Karpas-422 (cell line): ENCODE results near the gene CTTNBP2NL. TPM values are rescaled to one million over a fixed set of nuclear protein-coding genes. Genes with fewer than 3 reads are reported as not detected.

Experiments used
- DNase-seq: peaks from one replicate; pipeline ENCODE4 v3.0.0-alpha.2; 2015
- H2AFZ ChIP-seq: fragments of 200-600 bp; sonication (generic); 2 replicates; pipeline ENCODE4 v1.6.1; 2014; ENCODE audit warnings: antibody characterized with exemption, low read length, mixed read lengths
- H3K27ac ChIP-seq: fragments of 200-600 bp; sonication (generic); 2 replicates; pipeline ENCODE4 v1.5.1; 2014; ENCODE audit warnings: mild to moderate bottlenecking, low read length, moderate library complexity
- H3K27me3 ChIP-seq: fragments of 200-600 bp; sonication (generic); 2 replicates; pipeline ENCODE4 v1.6.1; 2014; ENCODE audit warnings: low read length, mixed read lengths
- H3K36me3 ChIP-seq: fragments of 200-600 bp; sonication (generic); 2 replicates; pipeline ENCODE4 v1.6.1; 2014; ENCODE audit warnings: low read length, mixed read lengths; ENCODE audit not compliant: insufficient read depth
- H3K4me1 ChIP-seq: fragments of 200-600 bp; sonication (generic); 2 replicates; pipeline ENCODE4 v1.6.1; 2014; ENCODE audit warnings: mild to moderate bottlenecking, low read length, mixed read lengths
- H3K4me2 ChIP-seq: fragments of 200-600 bp; sonication (generic); 2 replicates; pipeline ENCODE4 v1.6.1; 2014; ENCODE audit warnings: low read length, low read depth, mild to moderate bottlenecking; ENCODE audit not compliant: poor library complexity, severe bottlenecking
- H3K4me3 ChIP-seq: fragments of 200-600 bp; sonication (generic); 2 replicates; pipeline ENCODE4 v1.5.1; 2014; ENCODE audit warnings: mild to moderate bottlenecking, antibody characterized with exemption, low read length, mixed read lengths
- H3K79me2 ChIP-seq: fragments of 200-600 bp; sonication (generic); 2 replicates; pipeline ENCODE4 v1.6.1; 2014; ENCODE audit warnings: mild to moderate bottlenecking, low read length, mixed read lengths
- H3K9ac ChIP-seq: fragments of 200-600 bp; sonication (generic); 2 replicates; pipeline ENCODE4 v1.6.0; 2014; ENCODE audit warnings: low read length
- H3K9me2 ChIP-seq: fragments of 200-600 bp; sonication (generic), shearing (Covaris generic); replicated peaks from 2 replicates; pipeline ENCODE4 v1.6.0; 2014; ENCODE audit warnings: mild to moderate bottlenecking, low read length, moderate library complexity; ENCODE audit not compliant: insufficient read depth
- H3K9me3 ChIP-seq: fragments of 300-700, 200-600 bp; sonication (generic); 2 replicates; pipeline ENCODE4 v1.6.1; 2014; ENCODE audit warnings: low read length, mixed read lengths
- H4K20me1 ChIP-seq: fragments of 200-600 bp; sonication (generic); 2 replicates; pipeline ENCODE4 v1.6.1; 2014; ENCODE audit warnings: mild to moderate bottlenecking, antibody characterized with exemption, low read length, low read depth; ENCODE audit not compliant: insufficient read depth
- total RNA-seq: library from RNA; depleted of rRNA; stranded (reverse); fragments of >200 nt; shearing (Covaris generic); gene quantifications from 2 replicates; pipeline ENCODE4 v1.2.3, GENCODE V29; 2014; ENCODE audit warnings: low replicate concordance

Gene CTTNBP2NL
- total RNA-seq, 1 experiment from 2014 or later: not detected

DNA sequence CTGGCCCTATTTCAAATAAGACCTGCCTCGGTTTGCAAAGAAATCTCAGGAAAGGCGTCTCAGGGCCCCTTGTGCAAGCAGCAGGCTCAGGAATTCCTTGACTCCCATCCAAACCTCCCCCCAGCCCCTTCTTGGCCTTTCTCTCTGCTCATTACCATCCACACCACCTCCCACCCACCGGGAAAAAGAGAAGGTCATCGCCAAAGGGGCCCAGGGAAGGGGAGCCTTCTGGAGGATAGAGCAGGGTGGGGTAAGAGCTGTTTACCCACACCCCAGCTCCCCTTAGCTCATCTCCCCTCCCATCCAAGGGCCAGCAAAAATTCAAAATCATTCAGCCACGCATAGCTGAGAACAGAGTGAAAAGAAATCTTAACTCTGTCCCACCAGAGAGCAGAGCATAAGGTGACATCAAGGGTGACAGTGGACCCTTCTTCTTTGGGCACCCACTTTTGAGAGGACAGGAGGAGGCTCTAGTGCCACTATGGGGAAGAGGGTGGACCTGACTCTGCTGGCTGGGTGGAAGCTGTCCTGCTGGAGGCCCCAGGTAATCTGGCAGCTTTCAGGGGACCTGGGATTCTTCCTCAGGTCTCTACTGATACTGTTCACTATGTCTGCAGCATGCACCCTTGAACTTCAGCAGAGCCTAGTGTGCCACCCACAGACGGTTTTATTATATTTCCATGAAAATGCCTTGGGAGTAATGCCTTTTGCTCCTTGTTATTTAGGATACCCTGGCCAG, 108.8 kb downstream of the CTTNBP2NL start:
- H3K36me3 ChIP-seq: no peaks in the 10 kb centered on the region
- no peak overlapping the region for H3K27ac ChIP-seq
- no peaks in the 10 kb centered on the region for H3K9me2 ChIP-seq
- no peak for DNase-seq
- no peaks in the 10 kb centered on the region for H3K79me2 ChIP-seq
- H3K4me1 ChIP-seq: no peaks in the 10 kb centered on the region
- H3K9me3 ChIP-seq: no peaks in the 10 kb centered on the region
- H3K4me2 ChIP-seq: no peak overlapping the region
- H3K9ac ChIP-seq: no peak overlapping the region
- no peaks in the 10 kb centered on the region for H3K27me3 ChIP-seq
- no peaks in the 10 kb centered on the region for H4K20me1 ChIP-seq
- H3K4me3 ChIP-seq: no peak overlapping the region
- no peak overlapping the region for H2AFZ ChIP-seq

DNA sequence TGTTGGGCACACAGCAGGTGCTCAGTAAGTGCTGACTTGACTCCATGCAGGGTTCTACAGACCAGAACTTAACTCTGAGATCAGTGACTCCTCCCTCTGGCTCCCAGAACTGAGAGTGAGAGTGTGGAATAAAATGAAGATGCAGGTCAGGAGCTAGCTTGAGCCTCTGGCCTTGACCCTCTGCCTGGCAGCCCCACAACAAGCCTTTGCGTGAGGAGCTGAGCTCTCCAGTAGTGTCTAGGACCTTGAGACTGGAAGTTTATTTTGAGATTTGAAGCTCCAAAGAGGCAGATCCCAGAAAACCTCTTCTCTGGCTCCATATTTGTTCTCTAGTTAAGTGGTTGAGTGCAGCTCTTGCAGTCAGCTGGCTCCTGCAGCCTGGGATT, 109.4 kb downstream of the CTTNBP2NL start:
- no peak overlapping the region for H3K4me2 ChIP-seq
- H2AFZ ChIP-seq: no peak overlapping the region
- H4K20me1 ChIP-seq: no peaks in the 10 kb centered on the region
- H3K9ac ChIP-seq: no peak overlapping the region
- H3K36me3 ChIP-seq: no peaks in the 10 kb centered on the region
- DNase-seq: no peak
- H3K9me2 ChIP-seq: no peaks in the 10 kb centered on the region
- H3K4me1 ChIP-seq: no peaks in the 10 kb centered on the region
- no peaks in the 10 kb centered on the region for H3K27me3 ChIP-seq
- no peaks in the 10 kb centered on the region for H3K79me2 ChIP-seq
- no peak overlapping the region for H3K4me3 ChIP-seq
- no peak overlapping the region for H3K27ac ChIP-seq
- no peaks in the 10 kb centered on the region for H3K9me3 ChIP-seq

DNA sequence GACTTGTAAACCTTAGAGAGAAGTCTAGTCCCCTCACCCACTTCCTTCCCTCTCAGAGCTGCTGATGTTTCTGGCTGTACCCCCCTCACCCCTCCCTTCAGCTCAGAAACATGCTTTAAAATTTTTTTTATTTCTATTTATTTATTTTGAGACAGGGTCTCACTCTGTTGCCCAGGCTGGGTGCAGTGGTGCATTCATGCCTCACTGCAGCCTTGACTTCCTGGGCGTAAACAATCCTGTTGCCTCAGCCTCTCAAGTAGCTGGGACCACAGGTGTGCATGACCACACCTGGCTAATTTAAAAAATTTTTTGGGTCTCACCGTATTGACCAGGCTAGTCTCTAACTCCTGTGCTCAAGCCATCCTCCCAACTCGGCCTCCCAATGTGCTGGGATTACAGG, 109.9 kb downstream of the CTTNBP2NL start:
- Histone ChIP-seq H3K9me3 (no peaks in the 10 kb centered on the region), H3K4me1 (no peaks in the 10 kb centered on the region), H3K36me3 (no peaks in the 10 kb centered on the region), H4K20me1 (no peaks in the 10 kb centered on the region), H3K4me2 (no peak overlapping the region), H3K4me3 (no peak overlapping the region), H2AFZ (no peak overlapping the region), H3K9ac (no peak overlapping the region), H3K27me3 (no peaks in the 10 kb centered on the region), H3K27ac (no peak overlapping the region), H3K79me2 (no peaks in the 10 kb centered on the region), H3K9me2 (no peaks in the 10 kb centered on the region)
- no peak for DNase-seq

DNA sequence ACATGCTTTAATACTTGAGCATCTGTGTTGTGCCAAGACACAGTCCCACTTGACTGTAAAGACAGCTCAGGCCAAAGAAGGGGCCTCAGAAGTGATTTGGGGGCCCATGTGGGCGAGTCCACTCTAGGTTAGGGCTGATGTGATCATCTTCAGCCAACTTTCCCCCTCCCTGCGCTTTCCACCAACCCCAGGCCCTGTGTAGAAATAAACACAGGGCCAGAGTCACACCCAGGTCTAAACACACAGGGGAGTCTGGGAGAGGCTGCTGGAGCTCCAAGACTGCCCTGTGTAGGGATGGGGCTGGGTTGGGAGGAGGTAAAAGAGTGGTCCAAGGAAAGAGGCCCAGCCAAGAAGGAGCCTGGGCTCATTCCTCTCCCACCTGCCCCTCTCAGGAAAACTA, 110.3 kb downstream of the CTTNBP2NL start:
- Histone ChIP-seq H3K27me3 (no peaks in the 10 kb centered on the region), H3K4me2 (no peak overlapping the region), H3K36me3 (no peaks in the 10 kb centered on the region), H3K79me2 (no peaks in the 10 kb centered on the region), H2AFZ (no peak overlapping the region), H3K9ac (no peak overlapping the region), H3K9me3 (no peaks in the 10 kb centered on the region), H4K20me1 (no peaks in the 10 kb centered on the region), H3K4me1 (no peaks in the 10 kb centered on the region), H3K9me2 (no peaks in the 10 kb centered on the region), H3K27ac (no peak overlapping the region), H3K4me3 (no peak overlapping the region)
- DNase-seq: no peak

DNA sequence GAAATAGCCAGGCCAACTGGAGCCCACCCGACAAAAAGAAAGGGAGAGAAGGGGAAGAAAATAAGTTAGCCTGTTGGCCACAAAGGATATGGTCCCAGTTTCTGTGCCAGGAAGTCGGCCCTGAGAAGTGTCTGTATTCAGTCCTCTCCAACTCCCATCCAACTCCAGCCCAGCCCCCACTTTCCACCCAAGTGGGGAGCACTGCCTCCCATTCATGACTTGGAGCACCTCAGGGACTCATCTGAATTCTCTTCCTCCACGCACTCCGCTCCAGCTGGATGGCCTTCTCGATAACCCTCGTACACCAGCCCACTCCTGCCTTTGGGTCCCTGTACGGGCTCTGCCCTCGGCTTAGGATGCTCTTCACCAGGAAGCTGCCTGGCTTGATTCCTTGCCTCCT, 110.7 kb downstream of the CTTNBP2NL start:
- Histone ChIP-seq H3K4me3 (no peak overlapping the region), H2AFZ (no peak overlapping the region), H4K20me1 (no peaks in the 10 kb centered on the region), H3K4me1 (no peaks in the 10 kb centered on the region), H3K9me3 (no peaks in the 10 kb centered on the region), H3K27ac (no peak overlapping the region), H3K27me3 (no peaks in the 10 kb centered on the region), H3K36me3 (no peaks in the 10 kb centered on the region), H3K9ac (no peak overlapping the region), H3K4me2 (no peak overlapping the region), H3K79me2 (no peaks in the 10 kb centered on the region), H3K9me2 (no peaks in the 10 kb centered on the region)
- no peak for DNase-seq

DNA sequence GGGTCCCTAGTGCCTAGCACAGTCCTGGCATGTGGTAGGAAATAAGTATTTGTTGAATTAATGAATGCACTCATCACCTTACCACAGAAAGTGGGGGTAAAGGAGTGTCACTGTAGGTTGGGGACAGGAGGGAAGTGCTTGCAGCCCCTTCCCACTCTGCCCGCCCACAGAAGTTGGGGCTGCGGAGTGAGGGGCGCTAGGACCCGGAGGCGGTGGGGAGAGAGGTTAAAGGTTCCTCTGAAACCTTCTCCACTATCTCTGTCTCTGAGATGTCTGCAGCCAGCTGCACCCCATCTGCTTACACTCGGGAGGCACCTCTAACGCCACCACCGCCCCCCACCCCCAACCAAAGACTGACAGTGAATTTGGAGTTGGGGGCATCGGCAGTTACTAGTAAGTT, 111.3 kb downstream of the CTTNBP2NL start:
- Histone ChIP-seq H3K27me3 (no peaks in the 10 kb centered on the region), H2AFZ (no peak overlapping the region), H3K27ac (no peak overlapping the region), H3K9me3 (no peaks in the 10 kb centered on the region), H3K4me2 (no peak overlapping the region), H3K9ac (no peak overlapping the region), H3K4me3 (no peak overlapping the region), H3K36me3 (no peaks in the 10 kb centered on the region), H4K20me1 (no peaks in the 10 kb centered on the region), H3K79me2 (no peaks in the 10 kb centered on the region), H3K9me2 (no peaks in the 10 kb centered on the region), H3K4me1 (no peaks in the 10 kb centered on the region)
- no peak for DNase-seq

DNA sequence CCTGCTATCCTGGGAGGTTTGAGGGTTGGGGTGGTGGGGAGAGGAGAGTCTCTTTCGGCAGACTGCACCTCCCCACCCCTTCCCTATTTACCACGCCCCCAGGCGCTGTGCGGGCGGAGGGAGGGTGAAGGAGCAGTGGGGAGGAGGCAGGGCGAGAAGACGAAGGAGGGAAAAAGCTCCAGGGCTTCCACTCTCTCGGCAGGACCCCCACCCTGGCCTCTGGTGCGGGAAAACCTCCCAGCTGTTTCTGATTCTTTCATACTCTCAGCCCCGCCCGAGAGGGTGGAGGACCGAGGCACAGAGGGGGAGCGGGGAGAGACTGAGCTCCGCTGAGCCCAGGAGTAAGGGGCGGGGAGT, 111.9 kb downstream of the CTTNBP2NL start:
- H3K4me1 ChIP-seq: no peaks in the 10 kb centered on the region
- no peak overlapping the region for H2AFZ ChIP-seq

DNA sequence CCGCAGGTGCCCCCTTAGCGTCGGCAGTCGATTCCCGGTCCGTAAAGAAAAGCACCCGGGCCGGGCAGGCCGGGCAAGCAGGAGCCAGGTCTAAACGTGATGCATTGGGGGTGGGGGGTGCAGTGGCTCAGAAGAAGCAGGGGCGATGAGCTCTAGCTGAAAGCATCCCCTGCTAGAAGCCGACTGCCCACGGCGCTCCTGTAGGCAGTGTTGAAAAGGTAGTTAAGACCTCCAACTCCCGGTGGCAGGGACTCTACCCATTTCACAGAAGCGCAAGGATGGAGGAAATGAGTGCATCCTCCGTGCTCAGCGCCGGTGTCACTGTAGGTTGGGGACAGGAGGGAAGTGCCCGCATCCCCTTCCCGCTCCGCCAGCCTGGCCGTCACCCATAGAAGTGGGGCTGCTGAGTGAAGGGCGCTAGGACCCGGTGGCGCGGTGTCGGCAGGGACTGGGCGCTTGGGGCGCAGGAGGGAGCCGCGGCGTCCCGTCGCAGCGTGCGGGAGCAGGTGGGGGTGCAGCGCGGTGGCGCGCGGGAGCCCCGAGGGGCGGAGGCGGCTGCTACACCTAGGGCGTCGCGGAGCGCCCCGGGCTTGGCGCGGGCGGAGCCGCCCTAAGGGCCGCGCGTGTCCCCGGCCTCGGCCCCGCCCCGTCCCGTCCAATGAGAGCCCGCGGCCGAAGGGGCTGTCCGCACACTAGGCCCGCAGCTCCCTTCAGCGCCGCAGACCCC, 112.4 kb downstream of the CTTNBP2NL start, which contains the start of gene WNT2B:
Gene WNT2B, plus strand, starts transcription at position 688 of the 727 bp plus-strand sequence. CDS start 298 bp downstream, outside the sequence.
- Histone ChIP-seq H3K9me3 (no peaks in the 10 kb centered on the region), H4K20me1 (no peaks in the 10 kb centered on the region), H3K79me2 (no peaks in the 10 kb centered on the region), H3K4me2 (no peak within 1 kb of the TSS), H3K27ac (no peak within 1 kb of the TSS), H3K36me3 (no peaks in the 10 kb centered on the region), H3K9ac (no peak within 1 kb of the TSS), H3K9me2 (no peaks in the 10 kb centered on the region), H3K4me3 (no peak within 1 kb of the TSS), H2AFZ (no peak within 1 kb of the TSS), H3K4me1 (no peaks in the 10 kb centered on the region), H3K27me3 (no peaks in the 10 kb centered on the region)
- no peak for DNase-seq

More for the DNA sequence above, 111.9 kb downstream of the CTTNBP2NL start:
- Histone ChIP-seq H4K20me1 (no peaks in the 10 kb centered on the region), H3K79me2 (no peaks in the 10 kb centered on the region), H3K36me3 (no peaks in the 10 kb centered on the region), H3K9me3 (no peaks in the 10 kb centered on the region), H3K4me2 (no peak overlapping the region), H3K4me3 (no peak overlapping the region), H3K9me2 (no peaks in the 10 kb centered on the region), H3K27ac (no peak overlapping the region), H3K9ac (no peak overlapping the region), H3K27me3 (no peaks in the 10 kb centered on the region)
- DNase-seq: no peak
